Measurements from ENCODE around the gene VWA3B.

- TF ChIP-seq CTCF (optimal IDR thresholded peaks at IDR 0.05 in 1 of 3, IDR thresholded peaks at IDR 0.05 in 1 of 3, conservative IDR thresholded peaks at IDR 0.05 in 1 of 3; ENCODE audit: extremely low read depth in 1 of 3, insufficient read depth in 2 of 3, low read length in 3 of 3): no peak
- no peak for TF ChIP-seq EZH2 (IDR thresholded peaks at IDR 0.05; ENCODE audit: low read length)
Measured at GRCh38 chr2:98241592-98241991, 154.6 kb downstream of the VWA3B start.

Data from keratinocyte (primary cell).